ENCODE results near the gene CFAP97D2.
"Not testable (repeated sequence)": the region's sequence is repeated elsewhere in the genome, so short reads cannot be mapped to it uniquely, and the experiment has no call there.

CFAP97D2 gene

DNA sequence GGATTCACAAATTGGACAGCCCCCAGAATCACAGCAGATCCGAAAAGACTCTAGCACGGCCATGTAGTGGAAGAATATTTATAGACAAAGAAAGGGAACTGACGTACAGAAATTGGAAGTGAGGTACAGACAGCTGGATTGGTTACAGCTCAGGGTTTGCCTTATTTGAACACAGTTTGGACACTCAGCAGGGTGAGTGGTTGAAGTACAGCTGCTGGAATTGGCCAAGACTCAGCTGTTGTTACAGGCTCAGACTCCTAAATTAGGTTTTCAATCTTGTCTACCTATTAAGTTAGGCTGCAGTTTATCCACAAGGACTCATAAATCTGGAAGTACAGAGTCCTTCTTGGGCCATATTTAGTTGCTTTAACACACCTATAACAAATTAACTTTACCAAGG lies 5.8 kb upstream of the CFAP97D2 start:
- DNase-seq (ENCODE audit: low read depth) = no peak
- TF ChIP-seq CTCF (IDR thresholded peaks at IDR 0.05; ENCODE audit: insufficient read depth, low read depth, low read length, missing control alignments) = no peak
- H3K4me3 ChIP-seq (ENCODE audit: low read depth, low read length) = no peak overlapping the region

DNA sequence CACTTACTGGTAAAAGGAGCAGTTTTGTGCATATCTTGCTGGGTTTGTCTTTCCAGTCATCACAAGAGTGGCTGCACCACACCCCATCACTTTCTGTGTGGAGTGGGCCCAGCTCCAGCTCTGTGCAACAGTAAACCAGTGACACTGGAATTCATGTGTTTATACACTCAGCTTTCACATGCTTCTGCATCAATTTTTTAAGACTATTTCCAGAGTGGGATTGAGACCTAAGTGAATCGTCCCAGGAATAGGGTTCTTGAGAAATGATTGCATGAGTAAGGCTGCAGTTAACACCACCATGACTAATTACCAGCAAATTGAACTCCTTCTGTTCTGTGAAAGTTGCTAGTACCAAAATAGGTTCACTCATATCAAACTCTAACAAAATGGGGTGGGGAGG lies 5.3 kb upstream of the CFAP97D2 start:
- H3K4me3 ChIP-seq (ENCODE audit: low read depth, low read length) = no peak overlapping the region
- no peak for TF ChIP-seq CTCF (IDR thresholded peaks at IDR 0.05; ENCODE audit: insufficient read depth, low read depth, low read length, missing control alignments)
- DNase-seq (ENCODE audit: low read depth) = no peak

- no peak for TF ChIP-seq CTCF (IDR thresholded peaks at IDR 0.05; ENCODE audit: insufficient read depth, low read depth, low read length, missing control alignments)
- no peak for DNase-seq (ENCODE audit: low read depth)
- no peak overlapping the region for H3K4me3 ChIP-seq (ENCODE audit: low read depth, low read length)
Observed at GRCh38 chr13:114174529-114174961, 4.5 kb upstream of the CFAP97D2 start.

- H3K4me3 ChIP-seq (ENCODE audit: low read depth, low read length); DNase-seq (ENCODE audit: low read depth): not testable (repeated sequence)
Observed at GRCh38 chr13:114176359-114176902, 2.6 kb upstream of the CFAP97D2 start.

DNA sequence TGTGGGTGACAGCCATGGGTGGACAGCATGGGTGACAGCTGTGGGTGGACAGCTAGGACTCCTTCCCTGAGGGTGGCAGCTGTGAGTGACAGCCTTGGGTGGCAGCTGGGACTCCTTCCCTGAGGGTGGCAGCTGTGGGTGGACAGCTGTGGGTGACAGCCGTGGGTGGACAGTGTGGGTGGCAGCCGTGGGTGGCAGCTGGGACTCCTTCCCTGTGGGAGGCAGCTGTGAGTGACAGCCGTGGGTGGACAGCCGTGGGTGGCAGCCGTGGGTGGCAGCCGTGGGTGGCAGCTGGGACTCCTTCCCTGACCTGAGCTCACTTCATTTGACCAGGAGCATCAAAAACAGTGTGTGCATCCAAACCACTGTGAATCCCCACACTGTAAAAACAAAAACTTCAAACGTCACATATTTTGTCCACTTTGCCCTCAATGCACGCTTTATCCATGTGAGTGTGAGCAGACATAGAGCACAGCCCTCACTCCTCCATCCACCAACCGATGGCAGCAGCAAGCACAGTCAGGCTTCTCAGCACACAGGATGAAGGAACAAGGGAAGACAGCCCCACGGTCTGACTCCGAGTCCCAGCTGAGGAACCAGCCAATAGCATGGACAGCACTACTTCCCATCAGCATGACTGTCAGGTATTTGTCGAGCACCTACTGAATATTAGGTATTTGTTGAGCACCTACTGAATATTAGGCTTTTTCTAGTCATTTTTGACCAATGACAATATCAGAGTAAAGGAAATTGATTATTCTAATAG lies 1.6 kb upstream of the CFAP97D2 start:
- no peak for TF ChIP-seq CTCF (IDR thresholded peaks at IDR 0.05; ENCODE audit: insufficient read depth, low read depth, low read length, missing control alignments)
- no peak overlapping the region for H3K4me3 ChIP-seq (ENCODE audit: low read depth, low read length)
- no peak for DNase-seq (ENCODE audit: low read depth)

DNA sequence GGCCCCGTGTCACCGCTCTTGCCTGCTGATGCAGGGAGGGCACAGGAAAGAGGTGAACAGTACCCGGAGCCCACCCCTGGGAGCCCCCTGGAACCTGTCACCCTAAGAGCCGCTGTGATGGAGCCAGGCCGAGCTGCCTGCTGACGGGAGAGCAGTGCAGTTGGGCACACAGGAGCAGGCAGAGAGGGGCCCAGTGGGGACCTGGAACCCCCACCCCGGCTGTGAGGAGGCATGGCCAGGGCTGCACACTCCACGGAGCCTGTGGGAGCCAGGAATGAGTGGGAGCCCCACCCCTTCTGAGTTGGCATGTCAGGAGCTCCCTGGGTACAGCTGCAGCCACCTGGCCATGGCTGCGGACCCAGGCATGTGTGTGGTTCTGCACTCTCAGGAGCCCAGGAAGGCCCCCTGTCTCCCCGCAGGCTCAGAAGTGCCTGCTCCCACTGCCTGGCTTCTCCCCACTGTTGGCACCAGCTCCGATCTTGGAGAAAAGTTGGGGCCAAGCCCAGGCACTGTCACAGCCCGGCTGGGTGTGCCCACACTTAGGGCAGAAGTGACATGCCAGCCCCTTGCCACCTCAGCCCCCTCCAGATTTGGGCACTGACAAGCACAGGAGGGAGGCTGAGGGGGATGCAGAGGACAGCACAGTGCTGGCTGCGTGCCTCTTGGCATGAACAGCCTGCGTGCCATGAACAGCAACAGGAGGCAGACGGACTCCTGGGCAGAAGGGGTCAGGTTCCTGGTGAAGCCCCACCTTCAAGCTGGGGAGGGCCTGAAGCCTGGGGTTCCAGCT lies 6.3 kb downstream of the CFAP97D2 start:
- DNase-seq (ENCODE audit: low read depth) = no peak
- no peak overlapping the region for H3K4me3 ChIP-seq (ENCODE audit: low read depth, low read length)
- TF ChIP-seq CTCF (IDR thresholded peaks at IDR 0.05; ENCODE audit: insufficient read depth, low read depth, low read length, missing control alignments) = no peak

- no peak for TF ChIP-seq CTCF (IDR thresholded peaks at IDR 0.05; ENCODE audit: insufficient read depth, low read depth, low read length, missing control alignments)
- no peak overlapping the region for H3K4me3 ChIP-seq (ENCODE audit: low read depth, low read length)
- DNase-seq (ENCODE audit: low read depth) = no peak
Observed at GRCh38 chr13:114194853-114195252, 15.8 kb downstream of the CFAP97D2 start.

Measured in GM12865 (cell line).